NCI-H510A treated with DMSO at 0.1 percent for 48 hours (cell line): ENCODE results near the gene DLGAP4.

ENCODE experiments used
- DNase-seq: peaks from one replicate; lab custom pipeline; 2025; lab: John Stamatoyannopoulos, UW

DLGAP4 gene

GRCh38 chr20:36384022-36384619 is 78.0 kb downstream of the DLGAP4 start:
- no peak for DNase-seq

- no peak for DNase-seq
These were observed 79.4 kb downstream of the DLGAP4 start for GRCh38 chr20:36385503-36385902.

GRCh38 chr20:36386236-36386635 is 80.1 kb downstream of the DLGAP4 start:
- DNase-seq, result no peak

- DNase-seq, result no peak
These were observed 84.1 kb downstream of the DLGAP4 start for GRCh38 chr20:36390269-36390668.

GRCh38 chr20:36390719-36391415 is 84.7 kb downstream of the DLGAP4 start:
- DNase-seq, result no peak

GRCh38 chr20:36391456-36391855 is 85.3 kb downstream of the DLGAP4 start:
- no peak for DNase-seq

- no peak for DNase-seq
These were observed 85.8 kb downstream of the DLGAP4 start for GRCh38 chr20:36391955-36392354.

GRCh38 chr20:36392989-36393388 is 86.8 kb downstream of the DLGAP4 start:
- no peak for DNase-seq

- DNase-seq, result no peak
These were observed 88.3 kb downstream of the DLGAP4 start for GRCh38 chr20:36394340-36394965.

GRCh38 chr20:36396340-36396739 is 90.2 kb downstream of the DLGAP4 start:
- no peak for DNase-seq

GRCh38 chr20:36396847-36397630 is 90.9 kb downstream of the DLGAP4 start:
- DNase-seq, result no peak

- no peak for DNase-seq
These were observed 92.4 kb downstream of the DLGAP4 start for GRCh38 chr20:36398515-36398914.

GRCh38 chr20:36399147-36399968 is 93.2 kb downstream of the DLGAP4 start:
- peak; percentile 21 for DNase-seq

- no peak for DNase-seq
These were observed 93.9 kb downstream of the DLGAP4 start for GRCh38 chr20:36399969-36400545.

GRCh38 chr20:36400909-36401735 is 95.0 kb downstream of the DLGAP4 start:
- no peak for DNase-seq

GRCh38 chr20:36402708-36403107 is 96.6 kb downstream of the DLGAP4 start:
- DNase-seq, result no peak

- DNase-seq, result no peak
These were observed 98.4 kb downstream of the DLGAP4 start for GRCh38 chr20:36404435-36404978.

GRCh38 chr20:36405255-36405654 is 99.1 kb downstream of the DLGAP4 start:
- no peak for DNase-seq

GRCh38 chr20:36407199-36407733 is 101.1 kb downstream of the DLGAP4 start:
- no peak for DNase-seq

GRCh38 chr20:36408219-36408618 is 102.1 kb downstream of the DLGAP4 start:
- DNase-seq, result peak; percentile 6
